ENCODE data around the gene SLC7A1.

The SLC7A1 gene

DNA sequence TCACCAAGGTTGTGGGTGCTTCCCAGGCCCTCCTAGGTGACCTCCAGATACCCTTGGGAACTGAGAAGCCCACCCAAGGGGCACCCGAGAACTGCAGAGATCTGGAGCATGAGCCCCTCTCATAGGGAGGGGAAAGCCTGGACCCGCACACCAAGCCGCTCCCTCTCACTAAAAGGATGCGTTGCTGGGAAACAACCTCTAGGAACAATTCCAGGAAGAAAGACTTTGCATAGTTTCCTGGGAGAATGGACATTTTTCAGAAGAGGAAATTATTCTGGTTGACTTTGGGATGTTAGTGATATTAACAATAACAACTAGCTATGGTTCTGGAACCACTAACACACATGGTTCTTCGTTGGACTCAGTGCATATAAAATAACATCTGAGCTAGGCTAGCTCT lies 64.6 kb downstream of the SLC7A1 start:
- DNase-seq (ENCODE audit: low read depth): no peak

DNA sequence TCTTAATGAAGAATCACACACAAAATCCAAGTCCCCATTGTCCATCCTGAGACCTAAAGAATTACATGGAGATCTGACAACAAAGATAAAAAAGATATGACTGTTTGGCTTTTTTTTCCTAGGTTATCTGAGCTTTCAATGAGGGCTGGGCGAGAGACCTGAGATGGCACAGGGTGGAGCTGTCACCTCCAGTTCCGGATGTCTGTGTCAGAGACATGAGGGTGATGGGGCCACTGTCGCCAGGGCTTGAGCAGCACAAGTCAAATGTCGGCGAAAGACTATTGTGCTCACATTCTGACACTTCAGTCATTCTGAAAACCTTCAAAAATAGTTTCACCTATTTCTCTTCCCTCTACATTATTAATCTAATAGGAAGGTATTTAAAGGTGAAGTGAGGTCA lies 65.7 kb downstream of the SLC7A1 start:
- no peak for DNase-seq (ENCODE audit: low read depth)

DNA sequence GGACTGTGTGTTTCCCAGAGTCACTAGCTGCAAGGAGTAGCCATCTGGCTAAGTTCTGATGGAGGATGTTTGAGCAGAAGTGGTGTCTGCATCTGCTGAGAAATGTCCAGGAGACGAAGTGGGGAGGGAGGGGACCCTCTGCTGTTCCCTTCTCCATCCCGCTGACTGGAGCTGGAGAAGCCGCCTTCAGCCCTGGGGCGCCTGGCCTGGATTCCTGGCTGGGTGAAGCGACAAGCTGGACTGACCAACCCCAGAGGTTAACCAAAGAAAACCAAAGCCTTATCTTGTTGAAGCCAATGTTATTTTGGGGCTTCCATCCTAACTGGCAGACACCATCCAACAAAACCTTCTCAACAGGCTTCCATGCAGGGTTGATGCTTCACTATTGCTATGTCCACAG lies 67.6 kb downstream of the SLC7A1 start:
- DNase-seq (ENCODE audit: low read depth): no peak

DNA sequence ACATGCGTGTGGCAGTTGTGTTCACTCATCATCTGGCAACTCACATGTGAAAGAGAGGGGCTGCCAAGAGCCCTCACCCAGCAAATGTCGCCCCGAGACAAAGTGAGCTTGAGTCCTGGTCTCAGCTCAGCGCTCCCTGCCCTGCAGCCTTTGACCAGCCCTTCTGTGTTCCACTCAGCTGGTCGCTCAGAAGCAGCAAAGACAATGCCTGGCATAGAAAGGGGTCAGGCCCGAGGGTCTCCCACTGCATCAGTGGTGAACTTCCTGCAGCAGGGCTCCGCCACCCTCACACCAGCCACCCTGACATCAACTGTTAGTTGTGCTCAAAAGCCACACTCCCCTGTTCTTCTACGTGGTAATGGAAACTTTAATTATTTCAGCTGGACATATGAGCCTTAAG lies 68.0 kb downstream of the SLC7A1 start:
- DNase-seq (ENCODE audit: low read depth): no peak

DNA sequence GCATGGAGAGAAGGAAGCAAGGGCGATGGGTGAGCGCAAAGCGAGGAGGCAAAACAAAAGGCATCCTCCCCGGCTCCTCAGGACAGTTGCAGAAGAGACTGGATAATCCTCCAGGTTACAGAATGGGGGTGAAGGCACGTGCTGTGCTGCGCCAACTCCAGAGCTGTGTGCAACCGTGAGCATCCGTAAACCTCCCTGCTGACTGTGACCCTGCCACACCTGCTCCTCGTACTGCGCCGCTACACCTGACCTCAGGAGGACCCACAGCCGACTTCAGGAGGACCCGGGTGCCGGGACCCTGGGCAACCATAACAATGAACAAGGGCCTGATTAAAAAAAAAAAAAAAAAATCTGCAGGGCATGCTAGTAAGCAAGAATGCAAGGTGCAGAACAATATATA lies 68.7 kb downstream of the SLC7A1 start:
- no peak for DNase-seq (ENCODE audit: low read depth)

DNA sequence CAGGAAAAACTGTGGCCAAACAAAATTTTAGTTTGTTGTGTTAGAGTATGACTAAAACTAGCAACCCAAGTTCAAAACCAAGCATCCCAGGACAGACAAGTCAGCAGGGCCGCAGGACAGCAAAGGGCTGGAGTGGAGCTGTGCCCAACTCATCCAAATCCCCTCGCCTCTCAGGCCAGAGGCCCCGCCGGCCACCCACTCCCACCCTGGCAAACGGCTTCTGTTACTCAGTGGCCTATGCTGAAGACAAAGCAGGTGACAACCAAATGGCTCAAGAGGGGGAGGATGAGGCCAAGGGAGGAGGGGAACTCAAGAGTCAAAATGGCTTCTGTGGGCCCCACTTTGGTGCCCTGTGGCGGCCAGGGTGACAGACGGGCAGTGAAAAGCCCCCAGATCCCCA lies 69.7 kb downstream of the SLC7A1 start:
- no peak for DNase-seq (ENCODE audit: low read depth)

DNA sequence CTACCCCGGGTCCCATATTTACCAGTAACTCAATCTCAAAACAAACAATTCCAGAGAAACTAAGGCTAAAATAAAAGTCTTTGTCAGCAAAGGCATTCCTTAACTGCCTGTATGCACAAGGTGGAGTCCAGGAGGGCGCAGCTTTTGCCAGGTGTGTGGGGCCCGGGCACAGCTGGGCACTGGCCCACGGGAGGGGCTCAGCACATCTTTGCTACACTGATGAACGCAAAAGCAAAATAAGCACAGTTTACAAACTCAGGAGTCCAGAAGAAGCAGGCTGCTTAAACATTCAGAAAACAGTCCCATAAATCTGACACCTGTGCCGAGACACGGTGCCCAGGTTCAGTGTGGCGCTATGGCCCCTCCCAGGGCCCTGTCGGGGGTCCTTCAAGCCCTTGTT lies 70.8 kb downstream of the SLC7A1 start:
- no peak for DNase-seq (ENCODE audit: low read depth)

DNA sequence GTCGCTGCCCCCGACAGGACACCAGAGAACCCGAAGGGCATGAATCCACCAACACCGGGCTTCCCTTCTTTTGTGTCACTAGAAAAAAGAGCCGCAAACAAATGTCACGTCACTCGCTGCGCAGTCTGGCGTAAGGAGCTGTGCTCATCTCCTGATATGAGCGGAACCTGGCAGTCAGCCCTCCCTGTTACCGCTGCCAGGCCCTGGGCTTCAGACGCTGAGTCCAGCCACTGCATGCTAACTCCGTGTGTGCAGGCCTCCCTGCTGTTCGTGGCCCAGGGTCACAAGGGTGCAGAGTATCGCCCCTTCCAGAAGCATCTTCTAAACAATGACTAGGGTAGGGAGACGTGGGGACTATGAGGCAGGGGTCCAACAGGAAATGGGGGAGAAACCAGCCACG lies 71.3 kb downstream of the SLC7A1 start:
- no peak for DNase-seq (ENCODE audit: low read depth)

DNA sequence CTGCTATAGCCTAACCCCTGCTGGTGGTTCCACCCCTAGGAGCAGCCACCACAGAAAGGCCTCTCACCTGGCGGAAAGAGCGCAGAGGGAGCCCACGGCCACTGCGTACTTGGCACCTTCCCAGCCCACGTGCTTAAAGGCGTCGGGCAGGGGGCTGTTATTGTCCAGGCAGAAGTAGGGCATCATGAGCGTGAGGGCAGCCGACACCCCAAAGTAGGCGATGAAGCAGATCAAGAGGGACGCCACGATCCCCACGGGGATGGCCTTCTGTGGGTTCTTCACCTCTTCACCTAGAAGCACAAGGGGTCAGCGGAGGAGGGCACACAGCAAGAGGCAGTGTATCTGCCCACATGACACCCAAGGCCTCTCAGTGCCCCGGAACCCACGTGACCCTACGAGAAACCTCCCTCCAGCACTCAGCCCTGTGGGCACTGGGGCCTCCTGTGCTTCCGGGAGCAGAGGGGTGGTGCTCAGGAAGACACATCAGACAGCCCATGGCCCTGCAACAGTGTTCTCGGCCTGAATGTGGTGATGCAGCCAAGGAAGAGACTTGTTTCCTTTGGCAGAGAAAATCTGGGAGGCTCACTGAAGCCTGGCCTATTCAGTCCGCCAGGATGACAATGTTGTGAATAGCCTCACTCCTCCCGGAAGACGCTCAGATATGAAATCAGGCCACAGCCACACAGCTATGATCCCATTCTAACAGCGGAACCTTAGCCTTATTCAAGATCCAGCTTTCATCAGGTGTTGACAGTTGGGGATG lies 72.1 kb downstream of the SLC7A1 start:
- DNase-seq (ENCODE audit: low read depth): peak; percentile 86

DNA sequence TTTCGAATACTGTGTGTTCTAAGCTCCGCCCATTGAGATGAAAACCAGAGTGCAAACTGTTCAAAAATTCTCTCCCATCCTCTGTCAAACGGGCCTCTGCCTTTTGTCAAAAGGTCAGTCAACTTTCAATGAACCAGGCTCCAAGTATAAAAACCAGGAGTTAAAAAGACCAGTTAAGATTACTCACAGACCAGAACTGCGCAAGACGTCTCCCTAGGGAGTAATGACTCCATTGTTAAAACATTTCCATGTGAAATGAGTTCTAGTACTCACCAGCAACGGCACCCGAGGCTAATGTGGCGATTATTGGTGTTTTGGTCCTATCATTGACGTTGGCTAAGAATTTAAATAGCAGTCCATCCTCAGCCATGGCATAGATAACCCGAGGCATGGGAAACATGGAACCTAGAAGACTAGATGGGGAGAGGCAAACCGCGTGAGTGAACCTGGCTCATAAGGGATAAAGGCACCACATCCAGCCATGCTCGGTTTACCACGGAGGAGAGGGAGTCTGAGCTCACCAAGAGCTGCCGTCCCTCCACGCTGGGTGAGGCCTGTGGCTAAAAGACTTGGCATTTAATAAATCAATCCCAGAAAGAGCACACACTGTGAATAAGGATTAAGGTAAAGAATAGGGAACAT lies 73.3 kb downstream of the SLC7A1 start:
- DNase-seq (ENCODE audit: low read depth): peak; percentile 96

DNA sequence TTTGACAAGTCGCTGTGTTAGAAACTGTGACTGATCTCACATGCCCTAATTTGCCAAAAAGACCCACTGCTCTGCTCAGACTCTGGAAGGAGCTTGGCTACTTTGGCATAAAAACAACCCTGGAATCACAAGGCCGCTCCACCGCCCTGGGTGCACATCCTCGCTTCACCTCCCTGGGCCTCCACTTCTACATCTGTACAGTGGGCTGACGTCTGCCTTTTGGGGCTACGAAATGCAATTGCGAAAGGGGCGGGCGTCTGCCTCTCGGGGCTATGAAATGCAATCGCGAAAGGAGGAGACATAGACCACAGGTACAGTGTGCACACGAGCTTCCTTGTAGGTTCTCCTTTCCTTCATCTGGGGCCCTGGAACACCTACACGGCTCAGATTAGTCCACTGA lies 74.2 kb downstream of the SLC7A1 start:
- no peak for DNase-seq (ENCODE audit: low read depth)

DNA sequence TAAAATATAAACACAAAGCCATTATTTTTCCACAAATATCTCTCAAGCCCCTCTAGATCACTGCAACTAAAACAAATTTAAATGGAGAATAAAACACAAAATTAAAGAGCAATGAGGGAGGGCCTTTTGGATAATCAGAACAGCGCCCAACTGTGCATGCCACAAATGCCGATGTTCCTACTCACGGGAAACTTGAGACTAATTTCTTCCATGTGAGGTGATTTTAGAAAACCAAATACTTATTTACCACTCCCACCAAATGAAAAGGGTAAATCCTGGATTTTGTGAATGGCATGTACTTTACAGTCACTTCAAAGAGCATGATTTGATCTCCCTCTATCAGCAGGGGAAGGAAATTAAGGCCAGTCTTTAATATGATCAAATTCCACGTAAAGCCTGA lies 74.8 kb downstream of the SLC7A1 start:
- peak; percentile 55 for DNase-seq (ENCODE audit: low read depth)

DNA sequence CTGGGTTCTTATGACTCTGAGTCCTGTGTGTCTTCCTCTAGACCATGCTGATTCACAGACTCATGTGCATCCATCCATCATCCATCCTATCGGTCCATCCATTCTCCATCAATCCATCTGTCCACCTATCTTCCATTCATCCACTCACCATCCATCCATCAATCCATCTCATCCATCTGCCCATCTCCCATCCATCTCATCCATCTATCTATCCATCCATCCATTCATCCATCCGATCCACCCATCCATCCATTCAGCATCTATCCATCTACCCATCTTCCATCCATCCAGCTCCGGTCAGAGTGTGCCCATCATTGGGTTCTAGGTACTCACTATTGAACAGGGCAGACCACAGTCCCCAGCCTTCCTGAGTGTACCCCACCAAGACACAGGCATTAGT lies 75.6 kb downstream of the SLC7A1 start:
- DNase-seq (ENCODE audit: low read depth): no peak

DNA sequence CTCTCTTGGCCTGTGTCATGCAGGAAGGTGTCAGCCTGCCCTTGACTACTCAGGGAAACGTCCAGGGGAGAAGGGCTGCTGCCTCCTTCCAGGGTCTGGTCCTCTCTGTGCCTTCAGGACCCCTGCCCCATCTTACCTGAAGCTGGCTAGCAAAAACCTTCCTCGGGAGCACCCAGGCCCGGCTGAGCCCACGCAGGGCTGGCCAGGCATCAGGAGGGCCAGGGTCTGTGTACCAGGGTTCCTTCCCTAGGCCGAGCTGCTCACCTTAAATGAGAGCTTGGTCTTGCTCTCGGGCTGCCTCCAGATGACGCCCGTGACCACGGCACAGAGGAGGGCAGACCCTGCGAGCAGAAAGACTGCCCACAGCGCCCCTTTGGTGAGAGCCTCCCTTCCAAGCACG lies 78.6 kb downstream of the SLC7A1 start:
- no peak for DNase-seq (ENCODE audit: low read depth)

DNA sequence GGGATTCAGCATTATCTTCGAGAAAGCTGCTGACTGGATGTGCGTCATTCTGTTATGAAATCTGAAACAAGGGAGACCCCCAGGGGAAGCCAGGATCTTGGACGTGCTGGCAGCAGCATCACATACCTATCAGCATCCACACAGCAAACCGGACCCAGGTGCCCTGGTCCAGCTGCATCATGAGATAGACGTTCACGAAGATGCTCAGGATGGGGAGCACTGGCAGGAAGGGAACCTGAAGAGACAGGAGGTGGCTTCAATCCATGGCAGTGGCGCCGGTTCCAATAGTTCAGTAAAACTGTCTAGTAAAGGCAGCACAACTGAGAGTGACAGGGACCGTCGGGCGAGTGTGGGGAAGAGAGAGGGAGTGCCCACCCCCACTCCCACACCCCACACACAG lies 79.5 kb downstream of the SLC7A1 start:
- no peak for DNase-seq (ENCODE audit: low read depth)

DNA sequence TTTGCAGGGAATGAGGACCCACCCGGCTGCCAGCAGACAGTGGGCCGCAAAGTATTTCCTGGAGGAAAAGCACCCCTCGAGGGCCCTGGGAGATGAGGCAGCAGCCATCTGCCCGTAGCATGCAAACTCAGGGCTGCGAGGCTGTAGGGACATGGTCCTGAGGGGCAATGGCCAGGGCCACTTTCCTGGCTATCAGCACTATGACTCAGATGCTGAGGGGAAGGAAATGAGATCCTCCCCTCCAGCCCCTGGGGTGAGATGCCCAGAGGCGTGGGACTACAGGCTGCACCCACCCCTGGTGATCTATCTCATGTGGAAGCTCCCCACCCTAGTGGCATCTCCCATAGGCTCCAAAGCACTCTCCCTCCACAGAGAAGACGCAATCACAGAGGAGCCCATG lies 80.1 kb downstream of the SLC7A1 start:
- DNase-seq (ENCODE audit: low read depth): no peak

DNA sequence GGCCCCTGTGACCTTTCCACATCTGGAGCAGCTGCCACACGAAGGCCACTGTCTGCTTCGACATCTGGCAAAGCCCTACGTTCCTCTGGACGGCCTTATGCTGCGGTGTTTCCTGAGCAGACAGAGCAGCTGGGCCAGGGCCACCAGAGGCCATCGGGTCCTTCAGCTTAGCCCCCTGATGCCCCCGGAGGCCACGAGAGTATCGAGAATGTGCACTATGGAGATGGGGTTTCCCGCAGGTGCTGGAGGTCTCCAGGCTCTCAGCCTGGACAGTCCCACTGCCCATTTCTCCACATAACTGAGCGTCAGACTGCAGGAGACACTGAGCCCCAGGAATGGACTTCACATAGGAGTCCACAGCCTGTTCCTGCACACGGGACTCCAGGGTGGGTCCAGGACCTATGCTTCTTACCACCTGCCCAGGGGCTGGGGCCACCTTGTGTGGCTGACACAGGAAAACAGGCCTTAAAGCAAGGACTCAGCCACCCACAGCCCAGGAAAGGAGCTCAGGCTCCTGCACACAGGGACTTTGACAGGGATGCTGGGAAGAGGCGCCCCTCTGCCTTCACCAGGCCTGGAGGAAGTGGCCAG lies 80.7 kb downstream of the SLC7A1 start:
- no peak for DNase-seq (ENCODE audit: low read depth)

DNA sequence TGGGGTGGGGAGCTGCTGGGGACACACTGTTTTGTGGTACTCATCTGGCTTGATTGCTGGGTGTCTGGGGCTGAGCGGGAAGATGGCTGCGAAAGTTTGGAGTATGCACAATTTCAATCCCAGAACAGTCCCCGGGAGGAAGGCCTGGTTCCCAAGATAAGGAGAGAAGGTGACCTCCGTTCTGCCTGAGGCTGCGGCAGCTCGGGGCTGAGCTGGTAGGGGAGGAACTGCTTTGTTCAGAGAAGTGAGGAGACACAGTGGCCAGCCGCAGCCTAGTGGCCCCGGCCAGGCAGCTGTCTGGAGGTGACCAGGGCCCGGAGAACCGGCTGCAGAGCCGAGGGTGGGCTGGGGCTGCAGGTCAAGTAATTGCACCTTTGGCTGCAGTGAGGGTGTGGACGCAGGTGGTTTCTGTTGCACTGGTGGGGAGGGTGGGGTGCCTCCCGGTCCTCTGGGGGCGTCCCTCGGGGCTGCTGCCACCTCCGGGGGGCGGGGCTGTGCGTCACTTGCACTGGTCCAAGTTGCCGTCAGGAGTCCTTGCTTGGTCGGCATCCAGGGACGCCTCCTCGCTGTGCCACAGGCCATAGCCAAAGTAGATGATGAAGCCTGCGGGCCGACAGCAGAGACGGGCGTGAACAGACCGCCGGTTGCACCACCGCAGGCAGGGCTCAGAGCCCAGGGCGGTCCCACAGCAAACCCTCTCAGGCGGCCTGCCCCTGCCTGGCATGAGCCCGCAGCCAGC lies 81.3 kb downstream of the SLC7A1 start:
- no peak for DNase-seq (ENCODE audit: low read depth)

DNA sequence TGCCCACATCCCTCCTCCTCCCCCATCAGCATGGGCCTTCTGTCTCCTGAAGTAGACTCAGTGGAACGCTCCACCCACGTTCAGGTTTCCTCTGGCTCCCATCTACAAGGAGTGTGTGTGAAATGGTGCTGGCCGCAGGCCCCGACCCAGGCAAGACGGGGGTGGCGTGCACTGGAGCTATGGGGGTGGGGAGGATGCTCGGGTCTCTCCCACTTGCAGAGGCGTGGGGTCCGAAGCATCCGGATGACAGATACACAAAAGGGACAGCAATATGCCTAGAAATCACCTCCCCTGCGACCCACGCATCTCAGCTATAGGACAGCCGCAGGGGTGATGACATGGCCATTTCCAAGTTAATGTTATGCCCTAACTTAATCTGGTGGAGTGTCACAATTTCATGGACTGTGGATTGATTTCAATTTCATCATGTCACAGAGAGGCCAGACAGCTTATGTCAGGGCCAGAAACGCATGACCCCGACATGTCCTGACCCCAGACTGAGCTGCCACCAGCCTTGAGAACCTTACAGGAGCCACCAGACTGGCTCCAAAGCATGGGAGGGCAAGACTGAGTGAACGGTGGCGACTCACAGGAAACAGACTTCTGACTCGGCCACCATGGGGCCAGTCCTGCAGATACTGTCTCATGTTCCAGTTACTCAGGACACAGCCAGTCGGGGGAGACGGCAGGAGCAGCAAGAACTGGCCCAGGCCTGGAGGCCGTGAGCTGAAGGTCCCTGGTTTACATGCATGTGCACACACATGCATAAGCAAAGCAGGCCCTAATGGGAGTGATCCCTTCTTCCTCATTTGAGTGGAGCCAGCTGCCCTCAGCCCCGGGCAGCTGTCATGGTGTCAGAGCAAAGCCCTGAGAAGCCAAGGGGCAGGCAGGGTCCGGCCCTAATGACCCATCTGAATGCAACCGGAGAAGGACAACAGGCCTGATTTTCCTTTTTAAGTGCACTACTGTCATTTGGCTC lies 82.2 kb downstream of the SLC7A1 start:
- DNase-seq (ENCODE audit: low read depth): no peak

DNA sequence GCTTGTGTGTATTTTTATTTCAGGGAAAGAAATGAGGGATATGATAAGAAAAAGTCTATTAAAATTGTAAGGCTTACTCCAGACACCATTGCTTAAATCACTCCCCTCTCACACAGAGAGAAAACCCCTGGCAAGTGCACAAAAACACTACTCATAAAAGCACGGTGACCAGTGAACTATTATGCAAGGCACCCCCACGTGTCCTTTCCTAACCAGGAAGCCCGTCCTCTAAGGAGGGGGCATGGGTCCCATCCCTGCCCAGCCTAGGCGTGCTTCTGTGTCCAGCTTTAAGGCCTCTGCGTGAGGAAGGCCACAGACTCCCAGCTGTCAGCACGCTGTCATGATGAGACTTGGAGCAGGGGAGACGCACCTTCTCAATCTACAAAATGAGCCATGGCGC lies 83.5 kb downstream of the SLC7A1 start:
- no peak for DNase-seq (ENCODE audit: low read depth)

DNA sequence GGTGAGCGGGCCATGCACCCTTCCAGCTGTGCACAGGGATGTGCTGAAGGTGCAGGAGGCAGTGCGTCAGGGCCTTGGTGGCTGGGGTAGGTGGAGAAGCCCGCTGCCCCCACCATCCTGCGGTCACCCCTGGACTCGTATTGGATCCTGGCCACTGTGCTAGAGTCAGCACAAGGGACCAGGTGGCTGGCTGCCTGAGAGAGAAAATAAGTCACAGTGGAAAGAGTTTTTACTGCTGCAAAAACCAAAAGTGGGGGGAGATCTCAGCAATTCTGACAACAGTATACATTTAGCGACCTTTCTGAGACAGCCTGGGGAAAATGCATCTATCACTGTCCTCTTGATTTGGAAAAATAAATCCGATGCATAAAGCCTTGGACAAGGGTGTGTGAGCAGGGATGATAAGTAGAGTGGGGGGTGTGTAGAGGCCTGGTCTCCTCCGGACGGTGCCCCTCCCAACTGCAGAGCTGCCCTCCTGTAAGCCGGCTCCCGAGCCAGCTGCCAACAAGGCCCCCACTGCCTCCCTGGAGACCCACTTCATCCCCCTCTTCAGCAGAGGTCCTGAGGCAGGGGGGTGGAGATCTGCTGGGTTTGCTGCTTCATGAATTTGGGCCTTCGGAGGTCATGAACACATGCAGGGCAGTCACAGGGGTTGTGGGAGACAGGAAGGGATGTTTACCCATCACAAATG lies 84.2 kb downstream of the SLC7A1 start:
- DNase-seq (ENCODE audit: low read depth): no peak

Measured in stromal cell of bone marrow (primary cell).